ENCODE data around the gene DELE1. TPM values are rescaled to one million over a fixed set of nuclear protein-coding genes. Genes with fewer than 3 reads are reported as not detected.

DELE1 gene
- total RNA-seq, 4 donors from 2014 or later = 59.6 to 80.4 (median 75.7) TPM

GRCh38 chr5:141897425-141897824, 26.2 kb upstream of the DELE1 start:
- 90 to 92% methylated on average over 4 of the region's 4 CpGs for WGBS, 2 donors
- H3K36me3 ChIP-seq = no peaks in the 10 kb centered on the region
- DNase-seq (ENCODE audit: low spot score in 2 of 2) = no peak
- H3K27me3 ChIP-seq = peaks cover 0 to 4% of the 10 kb centered on the region in 2 donors
- TF ChIP-seq CTCF (IDR thresholded peaks at IDR 0.05) (no peak), EP300 (IDR thresholded peaks at IDR 0.05) (no peak), POLR2A (IDR thresholded peaks at IDR 0.05) (no peak)
- no peak overlapping the region for H3K27ac ChIP-seq
- no peak overlapping the region for H3K4me3 ChIP-seq
- H3K9me3 ChIP-seq = no peaks in the 10 kb centered on the region
- no peaks in the 10 kb centered on the region for H3K4me1 ChIP-seq

DNA sequence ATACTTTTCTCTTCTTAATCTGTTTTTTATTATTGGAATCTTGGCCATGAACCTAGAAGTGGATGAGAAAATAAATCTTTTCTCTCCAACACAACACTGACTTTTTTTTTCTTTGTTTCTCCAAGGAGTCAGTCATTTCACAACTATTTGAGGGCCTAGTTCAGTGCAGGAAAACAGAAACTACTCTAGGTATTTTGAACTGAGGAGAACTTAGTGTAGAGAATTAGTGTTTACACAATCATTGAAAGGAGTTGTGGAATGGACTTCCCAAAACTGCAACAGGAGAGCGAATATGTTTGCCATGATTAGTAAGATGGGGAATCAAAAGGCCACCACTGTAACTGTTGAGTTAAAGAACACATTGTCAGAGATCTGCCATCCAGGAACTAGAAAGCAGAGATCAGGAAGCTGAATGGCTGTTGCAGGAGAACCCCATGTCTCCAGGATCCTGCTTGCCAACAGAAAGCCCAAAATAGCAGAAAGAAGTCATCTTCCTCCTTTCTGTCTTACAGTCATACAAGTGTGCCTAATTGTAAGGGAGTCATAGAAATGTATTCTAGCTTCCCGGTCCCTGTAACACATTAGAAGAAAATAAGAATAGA, 25.1 kb upstream of the DELE1 start:
- no peak for DNase-seq (ENCODE audit: low spot score in 2 of 2)
- Histone ChIP-seq H3K36me3 (no peaks in the 10 kb centered on the region), H3K9me3 (no peaks in the 10 kb centered on the region), H3K4me1 (no peaks in the 10 kb centered on the region), H3K27ac (no peak overlapping the region), H3K4me3 (no peak overlapping the region), H3K27me3 (no peaks in the 10 kb centered on the region)
- no peak for TF ChIP-seq CTCF (IDR thresholded peaks at IDR 0.05)
- no peak for TF ChIP-seq EP300 (IDR thresholded peaks at IDR 0.05)
- no peak for TF ChIP-seq POLR2A (IDR thresholded peaks at IDR 0.05)
- 50 to 57% methylated on average over 2 of the region's 2 CpGs for WGBS, 2 donors

DNA sequence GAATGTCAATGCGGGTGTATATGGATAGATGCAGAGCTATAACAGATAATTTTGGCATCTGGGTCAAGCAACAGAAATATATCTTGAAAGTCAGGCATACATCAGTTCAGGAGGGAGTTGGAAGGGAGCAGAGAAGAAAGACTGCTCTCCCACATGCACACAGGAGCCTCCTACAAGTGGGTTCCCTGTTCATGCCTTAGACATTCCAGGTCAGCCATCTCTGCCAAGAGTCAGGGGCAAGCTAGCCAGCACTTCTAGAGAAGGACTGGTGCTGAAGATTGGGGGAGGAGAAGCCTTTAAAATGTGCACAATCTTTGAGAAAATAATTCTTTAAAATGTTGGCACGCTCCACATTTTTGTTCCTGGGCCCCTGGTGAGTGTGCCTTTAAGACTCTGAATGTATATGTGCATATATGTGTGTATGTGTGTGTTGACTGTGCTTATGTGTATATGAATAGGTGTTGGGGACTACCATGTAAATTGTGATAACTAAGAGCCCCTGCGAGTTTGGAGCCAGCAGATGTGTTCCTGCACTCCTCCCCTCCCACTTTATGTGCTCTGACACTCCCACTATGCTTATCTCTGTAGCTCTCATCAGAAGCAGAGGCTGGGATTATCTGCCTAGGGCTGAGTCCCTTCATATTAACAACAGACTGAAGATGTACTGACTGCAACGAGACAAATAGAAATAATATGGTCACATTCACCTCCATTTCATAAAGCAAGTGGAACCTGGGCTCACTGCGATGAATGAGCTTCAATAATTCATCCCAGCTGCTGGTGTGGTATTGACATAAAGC, 21.5 kb upstream of the DELE1 start:
- Histone ChIP-seq H3K4me1 (no peaks in the 10 kb centered on the region), H3K27me3 (no peaks in the 10 kb centered on the region), H3K27ac (no peak overlapping the region), H3K4me3 (no peak overlapping the region), H3K9me3 (no peaks in the 10 kb centered on the region), H3K36me3 (no peaks in the 10 kb centered on the region)
- 58 to 61% methylated on average over 5 of the region's 5 CpGs for WGBS, 2 donors
- TF ChIP-seq POLR2A (IDR thresholded peaks at IDR 0.05) = no peak
- TF ChIP-seq CTCF (IDR thresholded peaks at IDR 0.05) = no peak
- no peak for TF ChIP-seq EP300 (IDR thresholded peaks at IDR 0.05)
- DNase-seq (ENCODE audit: low spot score in 2 of 2) = no peak

GRCh38 chr5:141903261-141903660, 20.4 kb upstream of the DELE1 start:
- TF ChIP-seq EP300 (IDR thresholded peaks at IDR 0.05) (no peak), CTCF (IDR thresholded peaks at IDR 0.05) (no peak), POLR2A (IDR thresholded peaks at IDR 0.05) (no peak)
- WGBS, 2 donors = 66 to 76% methylated on average over 4 of the region's 4 CpGs
- Histone ChIP-seq H3K9me3 (no peaks in the 10 kb centered on the region), H3K27me3 (no peaks in the 10 kb centered on the region), H3K4me1 (no peaks in the 10 kb centered on the region), H3K36me3 (no peaks in the 10 kb centered on the region), H3K4me3 (no peak overlapping the region), H3K27ac (no peak overlapping the region)
- DNase-seq (ENCODE audit: low spot score in 2 of 2) = no peak

GRCh38 chr5:141904551-141904950, 19.1 kb upstream of the DELE1 start:
- Histone ChIP-seq H3K4me3 (no peak overlapping the region), H3K27me3 (no peaks in the 10 kb centered on the region), H3K4me1 (no peaks in the 10 kb centered on the region), H3K9me3 (no peaks in the 10 kb centered on the region), H3K27ac (no peak overlapping the region), H3K36me3 (no peaks in the 10 kb centered on the region)
- WGBS, 2 donors = 75 to 77% methylated on average over 5 of the region's 5 CpGs
- no peak for DNase-seq (ENCODE audit: low spot score in 2 of 2)
- TF ChIP-seq CTCF (IDR thresholded peaks at IDR 0.05) (no peak), EP300 (IDR thresholded peaks at IDR 0.05) (no peak), POLR2A (IDR thresholded peaks at IDR 0.05) (no peak)
